HG03135 (cell line): Measurements from ENCODE around the gene PPP6R2.

Source experiments
- ATAC-seq: cut with Tn5 transposase; IDR thresholded peaks from one replicate; pipeline ENCODE4 v1.9.1; 2021; ENCODE audit warnings: mild to moderate bottlenecking, moderate library complexity; ENCODE audit not compliant: unreplicated experiment

The PPP6R2 gene

DNA sequence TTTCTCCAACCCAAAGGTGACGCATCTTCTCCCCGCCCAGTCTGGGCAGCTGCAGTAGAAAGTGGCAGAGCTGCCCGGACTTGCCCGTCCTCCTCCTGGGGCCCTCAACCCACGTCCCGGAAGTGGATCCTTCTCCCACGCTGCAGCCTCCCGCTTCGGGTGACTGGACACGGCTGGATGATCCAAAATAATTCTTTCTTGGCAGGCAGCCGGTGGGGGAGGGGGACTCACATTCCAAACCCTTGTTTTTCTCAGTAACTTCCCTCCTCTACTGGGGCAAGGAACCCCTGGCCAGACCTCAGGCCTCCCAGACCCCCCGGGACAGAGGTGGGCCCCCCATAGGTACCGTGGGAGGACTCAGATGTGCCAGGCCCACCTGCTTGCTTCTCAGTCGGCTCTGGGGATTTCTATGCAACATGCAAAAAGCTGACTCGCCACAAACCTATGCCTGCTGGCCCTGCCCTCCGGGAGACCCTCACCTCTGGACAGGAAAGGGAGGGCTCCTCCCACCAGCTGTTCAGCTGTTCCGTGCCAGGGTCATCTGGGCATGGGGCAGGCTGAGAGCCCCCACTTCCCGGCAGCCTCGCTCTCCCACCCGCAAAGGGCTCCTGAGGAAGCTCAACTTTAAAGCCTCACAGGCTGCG, 37.1 kb upstream of the PPP6R2 start:
- no peak for ATAC-seq

DNA sequence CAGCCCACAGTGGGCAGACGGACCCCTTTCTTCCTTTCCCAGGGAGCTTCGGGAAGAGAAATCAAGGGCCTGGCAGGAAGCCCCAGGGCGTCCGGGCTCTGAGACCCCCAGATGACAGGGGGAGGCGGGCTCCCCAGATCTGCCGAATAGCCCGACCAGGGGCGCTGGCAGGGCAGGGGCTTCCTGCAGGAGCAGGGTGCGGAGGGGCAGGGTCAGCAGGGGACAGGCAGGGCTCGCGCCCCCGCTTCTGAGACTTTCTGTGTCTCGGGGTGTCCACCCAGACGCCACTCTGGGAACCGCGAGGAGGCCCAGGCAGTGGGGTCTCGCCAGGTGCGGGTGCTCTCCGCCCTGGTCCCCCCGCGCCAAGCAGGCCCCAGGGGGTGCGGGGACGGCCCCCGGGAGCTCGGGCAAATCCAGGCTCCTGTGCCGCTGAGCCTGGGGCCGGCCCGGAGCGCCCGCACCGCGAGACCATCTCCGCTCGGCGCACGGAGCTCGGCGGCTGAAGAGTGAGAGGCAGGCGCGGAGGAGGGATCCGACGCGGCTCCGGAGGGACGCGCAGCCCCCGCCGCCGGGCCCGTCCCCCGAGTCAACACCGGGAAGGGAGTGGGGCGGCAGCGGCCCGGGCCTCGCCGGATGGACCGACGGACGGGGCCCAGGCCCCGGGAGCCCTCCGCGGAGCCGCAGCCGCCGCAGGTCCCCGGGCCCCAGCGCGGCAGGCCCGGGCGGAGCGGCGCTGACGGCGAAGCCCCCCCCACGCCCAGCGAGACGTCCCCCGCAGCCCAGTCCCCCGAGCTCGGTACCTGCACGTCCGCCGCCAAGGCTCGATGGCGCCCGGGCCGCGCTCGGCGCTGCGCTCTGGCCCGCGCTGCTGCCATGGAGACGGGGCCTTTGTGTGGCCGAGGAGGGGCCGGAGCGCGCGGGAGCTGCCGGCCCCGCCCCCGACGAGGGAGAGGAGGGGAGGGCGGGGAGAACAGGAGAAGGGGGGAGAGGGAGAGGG, 36.1 kb upstream of the PPP6R2 start, which contains the start of gene PLXNB2:
Gene PLXNB2, minus strand, starts transcription at position 894 of the 997 bp plus-strand sequence. CDS start 17,062 bp downstream, outside the sequence.
- no peak for ATAC-seq

DNA sequence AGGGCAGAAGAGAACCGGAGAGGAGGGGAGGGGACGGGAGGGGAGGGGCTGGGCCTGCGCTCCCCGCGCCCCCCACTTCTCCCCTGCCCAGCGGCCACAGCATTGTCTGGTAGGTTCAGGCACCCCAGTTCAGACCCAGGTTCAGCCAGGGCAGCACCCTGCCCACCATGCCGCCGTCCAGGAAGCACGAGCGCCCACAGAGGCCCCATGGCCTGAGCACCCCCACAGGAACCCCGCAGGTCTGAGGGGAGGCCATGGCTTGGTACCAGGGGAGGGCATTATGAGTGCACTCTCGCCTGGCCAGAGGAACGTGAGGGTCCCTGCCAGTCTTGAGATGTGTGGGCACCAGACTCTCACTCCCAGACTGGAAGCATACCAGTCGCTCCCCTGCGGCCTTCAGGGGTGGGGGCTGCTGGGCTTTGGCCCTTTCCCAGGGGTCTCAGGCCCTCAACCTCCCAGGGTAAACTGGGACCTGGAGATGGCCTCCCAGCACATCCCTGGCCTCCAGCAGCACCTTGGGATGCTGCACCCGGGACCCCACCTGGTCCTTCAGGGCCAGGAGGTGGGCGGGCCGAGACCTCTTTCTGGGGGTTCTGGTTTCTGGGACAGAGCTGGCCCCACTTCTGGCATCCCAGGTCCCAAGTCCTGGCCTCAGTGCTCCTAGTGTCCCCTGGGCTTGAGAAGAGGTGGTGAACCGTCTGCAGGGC, 35.1 kb upstream of the PPP6R2 start:
- ATAC-seq: no peak

DNA sequence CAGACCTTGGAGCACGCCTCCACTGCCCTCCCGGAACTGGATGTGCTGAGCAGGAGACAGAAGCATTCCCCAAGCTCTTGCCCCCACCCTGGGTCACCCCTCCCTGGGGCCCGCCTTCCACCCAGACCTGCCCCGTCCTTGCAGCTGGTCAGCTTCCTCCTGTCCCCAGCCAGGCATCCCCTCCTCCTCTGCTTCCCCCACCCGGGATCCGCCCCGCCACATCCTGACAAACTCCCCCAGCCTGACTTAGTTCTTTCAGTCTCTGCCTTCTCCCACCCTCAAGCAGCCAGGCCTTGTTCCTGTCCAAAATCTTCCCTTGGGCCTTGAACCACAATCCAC, 34.6 kb upstream of the PPP6R2 start:
- no peak for ATAC-seq

DNA sequence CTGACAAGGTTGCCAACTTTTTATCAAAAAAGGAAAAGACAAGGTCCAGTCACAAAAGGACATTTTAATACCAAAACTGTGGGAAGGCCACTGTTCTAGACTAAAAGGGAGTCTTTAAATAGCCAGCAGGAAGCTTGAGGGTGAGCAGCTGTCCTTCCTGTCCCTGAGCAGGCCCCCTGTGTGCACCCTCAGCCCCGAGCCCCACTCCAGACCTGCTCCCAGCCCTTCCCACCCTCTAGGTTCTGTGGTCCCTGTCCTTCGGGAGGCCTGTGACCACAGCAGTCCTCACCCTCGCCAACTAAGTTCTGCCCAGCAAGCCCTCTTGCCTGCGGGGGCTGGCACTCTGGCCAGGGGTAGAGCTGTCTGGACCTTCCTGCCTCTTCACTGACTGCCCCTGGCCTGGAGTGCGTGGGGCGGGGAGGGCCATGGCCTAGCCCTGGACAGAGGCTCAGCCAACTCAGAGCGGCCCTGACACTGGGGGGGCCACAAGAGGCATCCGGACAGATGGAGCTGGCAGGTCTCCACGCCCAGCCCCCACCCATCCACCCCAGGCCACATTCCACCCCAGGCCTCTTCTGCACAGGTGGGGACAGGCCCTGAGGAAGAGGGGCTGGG, 34.0 kb upstream of the PPP6R2 start:
- ATAC-seq: no peak

DNA sequence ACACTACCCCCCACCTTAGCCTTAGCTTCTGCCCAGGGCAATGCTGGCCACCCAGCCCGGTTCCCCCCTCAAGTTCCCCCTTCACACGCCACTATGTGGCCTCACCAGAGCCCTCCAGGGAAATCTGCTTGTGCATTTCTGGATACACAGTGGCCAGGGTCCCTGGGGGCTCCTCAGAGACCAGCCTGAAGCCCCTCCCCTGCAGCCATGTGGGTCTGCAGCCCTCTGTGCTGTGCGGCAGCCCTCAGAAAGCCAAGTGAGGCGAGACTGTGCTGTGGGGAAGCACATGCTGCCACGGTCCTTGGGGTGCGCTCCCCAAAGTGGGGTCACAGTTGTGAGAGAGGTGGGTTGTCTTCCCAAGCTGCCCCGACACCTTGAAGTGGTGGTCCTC, 33.5 kb upstream of the PPP6R2 start:
- no peak for ATAC-seq

DNA sequence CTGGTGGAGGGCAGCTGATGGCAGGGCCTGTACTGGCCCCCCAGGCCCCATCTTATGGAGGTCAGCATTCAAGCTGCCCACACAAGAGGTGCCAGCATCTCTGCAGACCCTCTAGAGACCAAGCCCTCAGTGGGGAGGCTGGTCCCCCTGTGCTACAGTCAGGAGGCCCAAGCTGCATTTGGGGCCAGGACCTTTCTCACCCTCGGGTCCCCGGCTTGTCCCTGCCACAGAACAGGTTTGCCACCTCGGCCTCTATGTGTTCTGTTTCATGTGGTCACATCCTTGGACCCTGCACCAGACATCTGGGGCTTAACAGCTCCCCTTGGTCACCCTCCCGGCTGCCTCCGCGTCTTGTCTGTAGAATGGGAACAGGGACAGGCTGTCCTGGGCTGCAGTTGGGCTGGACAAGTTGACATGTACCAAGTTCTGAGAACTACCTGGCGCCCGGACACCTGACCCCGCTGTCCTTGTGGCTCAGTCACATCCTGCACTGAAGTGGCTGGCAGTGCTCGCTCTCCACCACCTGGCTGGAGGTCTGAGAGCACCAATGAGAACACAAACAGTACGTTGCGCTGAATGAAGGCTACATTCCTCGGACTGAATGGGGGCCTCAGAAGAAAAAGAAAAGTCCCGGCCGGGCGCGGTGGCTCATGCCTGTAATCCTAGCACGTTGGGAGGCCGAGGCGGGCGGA, 33.0 kb upstream of the PPP6R2 start:
- no peak for ATAC-seq

DNA sequence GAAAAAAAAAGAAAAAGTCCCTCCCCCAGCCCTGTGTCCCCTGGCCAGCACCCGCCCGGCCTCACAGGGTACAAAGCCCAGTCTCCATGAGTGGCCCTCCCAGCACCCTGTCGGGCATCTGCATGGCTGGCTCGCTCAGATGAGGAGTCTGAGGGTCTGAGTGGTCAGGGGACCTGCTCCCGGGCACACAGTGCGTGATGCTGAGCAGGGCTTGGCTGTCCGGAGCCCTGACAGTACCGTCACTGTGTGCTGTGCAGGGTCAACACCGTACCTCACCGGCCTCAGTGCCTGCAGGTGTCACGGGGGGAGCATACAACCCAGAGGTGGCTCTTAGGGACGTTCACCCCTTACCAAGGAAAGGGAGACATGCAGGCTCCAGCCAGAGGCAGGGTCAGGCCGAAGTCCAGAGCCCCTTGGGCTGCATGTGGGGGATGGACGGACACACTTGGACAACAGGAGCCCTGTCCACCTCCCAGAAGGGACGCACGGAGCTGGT, 32.1 kb upstream of the PPP6R2 start:
- no peak for ATAC-seq

DNA sequence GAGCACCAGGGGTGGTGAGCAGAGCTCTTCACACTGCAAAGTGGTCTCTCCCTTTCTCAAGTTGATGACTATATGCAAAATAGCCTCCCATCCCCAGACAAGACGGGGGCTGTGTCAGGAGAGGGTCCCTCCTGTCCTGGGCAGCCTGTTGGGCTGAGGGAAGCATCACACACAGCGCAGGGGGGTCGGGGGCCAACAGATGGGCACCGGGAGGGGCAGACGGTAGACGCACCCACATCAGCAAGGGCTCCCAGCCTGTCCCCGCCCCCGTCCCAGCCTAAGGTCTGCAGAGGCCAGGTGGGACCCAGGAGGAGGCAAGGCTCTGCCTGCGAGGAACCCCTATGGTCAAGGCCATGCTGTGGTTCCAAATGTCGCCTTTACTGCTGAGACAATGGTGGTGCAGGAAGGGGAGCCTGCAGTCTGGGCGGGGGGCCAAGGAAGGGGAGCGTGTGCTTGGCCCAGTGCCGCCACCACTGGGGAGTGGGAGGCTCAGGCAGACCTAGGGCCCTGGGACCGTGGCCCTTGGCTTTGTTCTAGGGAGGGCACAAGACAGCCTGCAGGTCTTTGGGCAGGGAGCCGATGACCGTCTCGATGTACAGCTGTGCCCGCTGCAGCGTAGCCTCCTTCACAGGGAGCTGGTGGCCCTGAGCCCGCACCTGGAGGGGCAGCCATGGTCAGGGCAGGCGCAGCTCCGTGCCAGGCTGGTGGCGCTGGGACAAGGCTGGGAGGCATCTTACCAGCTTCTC, 31.3 kb upstream of the PPP6R2 start:
- no peak for ATAC-seq

DNA sequence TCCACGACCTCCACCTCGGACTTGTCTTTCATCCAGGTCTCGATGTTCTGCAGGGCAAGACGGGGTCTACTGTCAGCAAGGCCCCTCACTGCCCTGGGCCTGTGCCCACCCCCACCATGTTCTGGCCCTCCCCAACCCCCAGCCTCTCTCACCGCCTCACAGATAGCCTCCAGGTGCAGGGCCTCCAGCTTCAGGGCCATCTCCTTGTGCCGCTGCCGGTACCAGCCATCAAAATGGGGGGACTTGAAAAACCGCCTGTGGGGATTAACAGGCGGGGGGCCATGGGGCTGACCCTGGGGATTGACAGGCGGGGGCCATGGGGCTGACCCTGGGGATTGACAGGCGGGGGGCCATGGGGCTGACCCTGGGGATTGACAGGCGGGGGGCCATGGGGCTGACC, 30.8 kb upstream of the PPP6R2 start:
- no peak for ATAC-seq

DNA sequence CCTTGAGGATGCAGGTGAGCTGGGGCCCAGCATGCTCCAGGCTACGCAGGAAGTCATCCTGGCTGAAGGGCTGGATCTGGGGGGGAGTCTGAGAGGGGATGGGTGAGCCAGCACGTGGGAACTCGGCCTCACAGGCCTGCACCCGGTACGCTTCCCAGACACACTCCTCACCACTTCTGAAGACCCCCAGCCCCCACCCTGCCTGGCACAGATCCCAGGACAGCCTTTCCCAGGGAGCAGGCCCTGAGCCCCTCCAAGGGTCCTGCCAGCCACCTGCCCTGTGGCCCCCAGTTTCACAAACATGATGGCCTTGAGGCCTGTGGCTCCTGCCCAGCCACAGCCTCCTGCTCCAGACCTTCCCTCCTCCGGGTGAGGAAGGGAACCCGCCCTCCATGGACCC, 30.1 kb upstream of the PPP6R2 start:
- no peak for ATAC-seq

DNA sequence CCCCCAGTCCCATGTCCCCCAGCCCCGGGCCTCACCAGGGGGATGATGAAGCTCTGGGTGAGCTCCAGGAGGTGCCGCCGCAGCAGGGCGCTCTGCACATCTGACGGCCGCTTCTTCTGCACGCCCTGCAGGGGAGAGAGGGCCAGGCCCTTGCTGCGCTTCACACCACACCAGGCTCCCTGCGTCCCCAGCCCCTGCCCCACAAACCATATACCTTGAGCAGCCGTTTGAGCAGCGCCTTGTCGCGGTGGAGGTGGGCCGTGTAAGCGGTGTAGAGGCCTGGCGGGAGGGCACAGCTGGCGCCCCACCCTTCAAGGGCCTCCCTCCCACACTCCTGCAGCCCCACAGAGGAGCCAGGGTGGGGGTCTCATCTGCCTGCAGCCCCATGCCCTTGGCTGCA, 29.5 kb upstream of the PPP6R2 start:
- ATAC-seq: no peak

DNA sequence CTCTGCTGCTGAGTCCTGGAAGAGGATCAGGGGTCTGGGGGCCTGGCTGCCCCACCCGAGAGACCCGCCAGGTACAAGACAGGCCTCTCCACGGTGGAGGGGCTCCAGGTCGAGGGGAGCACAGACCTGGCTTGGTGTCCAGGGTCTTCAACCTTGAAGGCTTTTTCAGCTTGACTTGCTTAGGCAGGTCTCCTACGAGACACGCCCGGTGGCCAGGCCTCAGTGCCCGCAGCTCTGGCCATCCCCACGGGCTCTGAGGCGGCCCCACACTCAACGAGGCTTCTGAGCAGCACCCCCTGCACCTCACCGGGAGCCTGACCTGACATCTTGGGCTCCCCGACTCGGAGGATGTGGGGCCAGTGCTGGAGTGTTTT, 29.1 kb upstream of the PPP6R2 start:
- no peak for ATAC-seq

DNA sequence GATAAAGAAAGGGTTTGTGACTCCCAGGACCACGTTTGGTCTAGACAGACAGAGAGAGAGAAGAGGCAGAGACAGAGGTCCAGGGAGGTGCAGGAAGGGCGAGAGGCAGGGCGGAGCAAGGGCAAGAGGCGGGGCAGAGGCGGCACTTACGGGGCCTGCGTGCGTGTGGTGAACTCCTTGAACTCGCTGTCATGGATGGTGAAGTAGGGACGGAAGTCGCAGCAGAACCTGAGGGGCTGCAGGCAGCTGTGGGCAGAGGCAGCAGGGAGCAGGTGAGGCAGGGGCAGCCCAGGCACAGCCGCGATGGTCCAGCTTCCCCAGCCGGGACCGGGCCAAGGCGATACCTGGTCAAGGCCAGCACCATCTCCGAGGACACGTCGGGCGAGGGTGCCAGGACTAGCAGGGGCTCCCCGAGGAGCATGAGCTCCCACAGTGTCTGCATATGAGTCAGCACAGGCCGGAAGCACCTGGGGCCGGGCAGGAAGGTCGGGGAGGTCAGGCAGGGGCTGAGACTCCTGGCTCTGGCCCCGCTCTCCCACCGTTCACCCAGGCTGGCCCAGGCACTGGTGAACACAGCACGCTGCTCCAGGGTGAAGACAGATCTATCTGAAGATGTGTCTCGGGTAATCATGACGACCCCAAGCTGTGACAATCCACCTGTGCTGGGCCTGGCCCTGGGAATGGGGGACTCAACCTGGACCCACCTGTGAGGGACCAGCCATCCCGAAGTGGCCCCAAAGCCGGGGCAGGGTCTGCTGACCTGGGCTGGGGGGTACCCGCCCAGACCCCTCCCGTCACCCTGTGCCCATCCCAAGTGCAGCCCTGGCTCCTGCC, 28.5 kb upstream of the PPP6R2 start:
- ATAC-seq: peak; percentile 69

DNA sequence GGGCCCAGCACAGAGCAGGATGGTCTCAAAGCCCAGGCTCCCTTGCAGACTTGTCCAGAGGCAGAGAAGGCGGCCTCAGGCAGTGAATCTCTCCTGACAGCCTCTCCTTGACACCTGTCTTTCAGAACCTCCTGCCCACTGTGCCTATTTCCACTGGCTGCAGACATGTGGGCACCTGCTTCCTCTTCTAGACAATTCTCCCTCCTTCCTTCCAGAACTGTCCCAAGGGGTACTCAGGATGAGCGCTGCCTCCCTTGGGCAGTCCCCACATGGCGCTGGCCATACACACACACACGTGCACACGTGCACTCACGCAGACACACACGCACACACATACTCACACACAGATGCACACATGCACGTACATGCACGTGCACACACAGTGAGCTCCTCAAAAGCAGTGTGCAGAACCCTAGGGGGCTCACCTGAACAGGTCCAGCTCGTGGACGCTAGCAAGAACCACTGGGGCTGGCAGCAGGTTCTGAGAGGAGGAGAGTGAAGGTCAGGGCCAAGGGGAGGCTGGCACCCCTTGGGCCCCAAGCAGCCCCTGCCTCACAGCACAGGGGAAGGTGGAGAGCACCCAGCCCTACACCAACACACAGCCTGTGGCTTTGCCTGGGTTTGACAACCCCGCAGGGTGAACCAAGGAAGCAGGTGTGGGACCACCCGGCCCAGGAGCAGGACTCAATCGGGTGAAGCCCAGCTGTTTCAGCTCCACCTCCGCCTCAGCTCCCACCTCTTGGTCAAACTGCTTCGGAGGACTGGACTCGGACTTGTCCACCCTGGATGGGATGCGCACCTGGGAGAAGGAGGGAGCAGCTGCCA, 27.6 kb upstream of the PPP6R2 start:
- no peak for ATAC-seq

DNA sequence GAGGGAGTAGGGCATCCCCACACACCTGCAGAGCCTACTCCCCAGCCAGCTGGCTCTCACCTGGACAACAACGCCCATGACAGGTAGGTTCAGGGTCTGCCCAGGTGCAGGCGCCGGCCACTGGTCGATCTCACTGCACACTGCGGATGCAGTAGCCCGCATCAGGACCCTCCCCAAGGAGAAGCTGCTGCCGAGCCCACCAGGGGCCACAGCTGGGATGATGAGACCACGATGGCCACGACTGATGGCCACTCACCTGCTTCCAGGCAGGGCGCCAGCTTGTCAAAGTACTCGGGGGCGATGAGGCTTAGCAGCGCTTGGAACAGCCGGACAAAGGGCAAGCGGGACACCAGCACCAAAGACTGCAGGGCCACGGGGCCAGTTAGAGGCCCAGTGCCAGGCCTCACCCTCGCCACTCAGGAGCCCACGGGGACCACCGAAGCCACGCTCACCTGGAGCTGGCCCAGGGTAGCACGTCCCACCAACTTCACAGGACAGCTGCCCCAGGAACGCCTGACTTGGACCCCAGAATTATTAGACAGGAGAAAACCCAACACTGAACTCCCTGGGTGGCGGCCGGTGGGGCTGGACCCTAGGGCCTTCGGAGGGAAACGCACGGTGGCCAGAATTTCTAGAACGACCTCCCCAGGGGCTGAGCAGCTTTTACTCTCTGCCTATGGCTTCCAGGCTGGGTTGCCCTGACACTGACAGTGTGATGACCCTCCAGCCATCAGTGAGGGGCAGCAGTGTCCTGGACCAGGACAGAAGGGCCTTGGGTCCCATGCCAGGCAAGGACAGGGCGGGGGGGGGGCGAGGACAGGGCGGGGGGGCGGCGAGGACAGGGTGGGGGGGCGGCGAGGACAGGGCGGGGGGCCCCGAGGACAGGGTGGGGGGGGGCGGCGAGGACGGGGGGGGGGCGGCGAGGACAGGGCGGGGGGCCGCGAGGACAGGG, 26.7 kb upstream of the PPP6R2 start:
- no peak for ATAC-seq

DNA sequence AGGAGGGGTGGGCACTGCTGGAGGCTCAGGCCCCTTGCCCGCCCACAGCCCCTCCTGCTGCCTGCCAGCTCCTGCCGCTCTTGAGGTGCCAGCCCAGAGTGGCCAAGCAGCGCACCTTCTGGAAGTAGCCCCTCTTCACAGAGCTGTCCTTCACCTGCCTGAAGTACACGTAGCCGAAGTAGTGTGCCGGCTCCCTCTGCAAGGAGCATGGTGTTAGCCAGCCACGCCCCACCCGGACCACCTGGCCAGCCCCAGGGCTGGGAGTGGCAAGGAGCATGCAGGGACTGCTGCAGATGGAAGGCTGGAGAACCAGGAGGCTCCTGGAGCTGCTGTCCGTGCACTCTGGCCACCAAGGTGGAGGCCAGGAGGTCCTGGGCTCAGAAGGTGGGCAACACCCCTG, 25.9 kb upstream of the PPP6R2 start:
- ATAC-seq: no peak
